OCI-LY7 (cell line): Measurements from ENCODE around the gene TAS2R31. TPM values are rescaled to one million over a fixed set of nuclear protein-coding genes. Genes with fewer than 3 reads are reported as not detected.
"Not testable (repeated sequence)": the region's sequence is repeated elsewhere in the genome, so short reads cannot be mapped to it uniquely, and the experiment has no call there.

Experiments
- BruUV-seq: library from RNA; stranded (reverse); fragments of 400-500 nt; replicated peaks from 2 replicates; lab custom pipeline; 2021; lab: Mats Ljungman, UMichigan
- CTCF ChIA-PET: fragments of 300-600 bp; sonication (Branson Sonifier 250); formaldehyde crosslinking; loops from one replicate; lab custom pipeline; 2022; ENCODE audit warnings: antibody characterized with exemption; ENCODE audit not compliant: unreplicated experiment; lab: Charles Lee
- POLR2A ChIA-PET: fragments of 300-600 bp; sonication (Branson Sonifier 250); formaldehyde crosslinking; loops from one replicate; lab custom pipeline; 2022; ENCODE audit warnings: antibody characterized with exemption; lab: Charles Lee
- DNase-seq: peaks from one replicate; pipeline ENCODE4 v3.0.0-alpha.2; 2015; ENCODE audit warnings: low spot score
- H2AFZ ChIP-seq: fragments of 200-600 bp; sonication (generic), shearing (Covaris generic); 2 replicates; pipeline ENCODE4 v1.6.1; 2014; ENCODE audit warnings: mild to moderate bottlenecking, antibody characterized with exemption, low read length, moderate library complexity
- H3K27ac ChIP-seq: fragments of 200-600 bp; sonication (generic); 2 replicates; pipeline ENCODE4 v1.5.1; 2014; ENCODE audit warnings: mixed run types, low read depth, mild to moderate bottlenecking, moderate library complexity, low read length, inconsistent platforms; ENCODE audit not compliant: poor library complexity, severe bottlenecking
- H3K36me3 ChIP-seq: fragments of 200-600 bp; sonication (generic); 2 replicates; pipeline ENCODE4 v1.6.1; 2014; ENCODE audit warnings: mild to moderate bottlenecking, antibody characterized with exemption, low read length, moderate library complexity, mixed read lengths; ENCODE audit not compliant: insufficient read depth
- H3K4me1 ChIP-seq: fragments of 200-600 bp; sonication (generic); 2 replicates; pipeline ENCODE4 v1.5.1; 2014; ENCODE audit warnings: mild to moderate bottlenecking, low read length; ENCODE audit not compliant: insufficient read depth, poor library complexity, severe bottlenecking
- H3K4me2 ChIP-seq: fragments of 200-600 bp; sonication (generic); 2 replicates; pipeline ENCODE4 v1.6.1; 2014; ENCODE audit warnings: mild to moderate bottlenecking, low read length
- H3K4me3 ChIP-seq: fragments of 200-600 bp; sonication (generic); 2 replicates; pipeline ENCODE4 v1.5.1; 2014; ENCODE audit warnings: mild to moderate bottlenecking, low read depth, low read length; ENCODE audit not compliant: poor library complexity, severe bottlenecking
- H3K79me2 ChIP-seq: fragments of 200-600 bp; sonication (generic); 2 replicates; pipeline ENCODE4 v1.6.1; 2016; ENCODE audit warnings: low read depth, mild to moderate bottlenecking, low read length, moderate library complexity, mixed read lengths; ENCODE audit not compliant: insufficient read depth
- H3K9me2 ChIP-seq: fragments of 200-600 bp; sonication (generic); 2 replicates; pipeline ENCODE4 v1.6.1; 2016; ENCODE audit warnings: mild to moderate bottlenecking, low read length, mixed read lengths; ENCODE audit not compliant: insufficient read depth
- H3K9me3 ChIP-seq: fragments of 200-600 bp; sonication (generic); 2 replicates; pipeline ENCODE4 v1.6.1; 2014; ENCODE audit warnings: mild to moderate bottlenecking, mixed run types, low read length, mixed read lengths
- H4K20me1 ChIP-seq: fragments of 200-600 bp; sonication (generic); 2 replicates; pipeline ENCODE4 v1.6.1; 2014; ENCODE audit warnings: mild to moderate bottlenecking, antibody characterized with exemption, low read length, moderate library complexity, mixed read lengths; ENCODE audit not compliant: insufficient read depth
- EZH2phosphoT487 ChIP-seq: fragments of 200-600 bp; sonication (generic); IDR thresholded peaks from 2 replicates; pipeline ENCODE4 v1.6.1; 2018; ENCODE audit warnings: low read depth, borderline replicate concordance, mild to moderate bottlenecking, mixed run types, antibody characterized with exemption, low read length, moderate library complexity, mixed read lengths
- intact Hi-C: fragments of 100-400 bp; cut with micrococcal nuclease; formaldehyde crosslinking; loops from one replicate; pipeline ENCODE4 v1.10.0; 2022; ENCODE audit not compliant: unreplicated experiment
- total RNA-seq, 2 experiments: library from RNA; depleted of rRNA in 1 of 2; stranded (reverse); fragments of >200 nt in 1 of 2; shearing (Covaris generic) in 1 of 2; gene quantifications; 2 replicates each; pipeline ENCODE4 v1.2.3, GENCODE V29; 2014 to 2022
- TF ChIP-seq, protein P1 (sequence below): fragments of 200-600 bp; sonication (generic); conservative IDR thresholded peaks from 2 replicates; pipeline ENCODE4 v1.5.1; 2014; ENCODE audit warnings: mild to moderate bottlenecking, antibody characterized with exemption, low read length, moderate library complexity, mixed read lengths

TAS2R31 gene
- total RNA-seq, 2 experiments from 2014 or later, result 2.2 to 4.3 TPM

GRCh38 chr12:11059041-11059440 lies 27.8 kb upstream of the TAS2R31 start:
- DNase-seq, result no peak
- H3K79me2 ChIP-seq, result no peaks in the 10 kb centered on the region
- no peaks in the 10 kb centered on the region for H3K4me1 ChIP-seq
- H3K4me3 ChIP-seq, result no peak overlapping the region
- H3K27ac ChIP-seq, result no peak overlapping the region
- CTCF ChIA-PET, result no interaction called here
- H3K36me3 ChIP-seq, result no peaks in the 10 kb centered on the region
- H3K4me2 ChIP-seq, result no peak overlapping the region
- no peak overlapping the region for H2AFZ ChIP-seq
- intact Hi-C loops, result no loop called here
- H3K9me2 ChIP-seq, result no peaks in the 10 kb centered on the region
- no peaks in the 10 kb centered on the region for H3K9me3 ChIP-seq
- BruUV-seq, result no TSS peak
- POLR2A ChIA-PET, result no interaction called here
- no peaks in the 10 kb centered on the region for H4K20me1 ChIP-seq
- TF ChIP-seq, protein P1, sequence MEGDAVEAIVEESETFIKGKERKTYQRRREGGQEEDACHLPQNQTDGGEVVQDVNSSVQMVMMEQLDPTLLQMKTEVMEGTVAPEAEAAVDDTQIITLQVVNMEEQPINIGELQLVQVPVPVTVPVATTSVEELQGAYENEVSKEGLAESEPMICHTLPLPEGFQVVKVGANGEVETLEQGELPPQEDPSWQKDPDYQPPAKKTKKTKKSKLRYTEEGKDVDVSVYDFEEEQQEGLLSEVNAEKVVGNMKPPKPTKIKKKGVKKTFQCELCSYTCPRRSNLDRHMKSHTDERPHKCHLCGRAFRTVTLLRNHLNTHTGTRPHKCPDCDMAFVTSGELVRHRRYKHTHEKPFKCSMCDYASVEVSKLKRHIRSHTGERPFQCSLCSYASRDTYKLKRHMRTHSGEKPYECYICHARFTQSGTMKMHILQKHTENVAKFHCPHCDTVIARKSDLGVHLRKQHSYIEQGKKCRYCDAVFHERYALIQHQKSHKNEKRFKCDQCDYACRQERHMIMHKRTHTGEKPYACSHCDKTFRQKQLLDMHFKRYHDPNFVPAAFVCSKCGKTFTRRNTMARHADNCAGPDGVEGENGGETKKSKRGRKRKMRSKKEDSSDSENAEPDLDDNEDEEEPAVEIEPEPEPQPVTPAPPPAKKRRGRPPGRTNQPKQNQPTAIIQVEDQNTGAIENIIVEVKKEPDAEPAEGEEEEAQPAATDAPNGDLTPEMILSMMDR, result no peak
- TF ChIP-seq EZH2phosphoT487, result no peak

- no peaks in the 10 kb centered on the region for H3K79me2 ChIP-seq
- intact Hi-C loops, result no loop called here
- ChIA-PET POLR2A (no interaction called here), CTCF (no interaction called here)
- H4K20me1 ChIP-seq, result no peaks in the 10 kb centered on the region
- 0 out of 2 replicates have a peak, but pooled peaks cover 4% of the 10 kb centered on the region for H3K9me3 ChIP-seq
- no peak overlapping the region for H2AFZ ChIP-seq
- H3K4me3 ChIP-seq, result no peak overlapping the region
- H3K4me1 ChIP-seq, result no peaks in the 10 kb centered on the region
- TF ChIP-seq, protein P1, result no peak
- TF ChIP-seq EZH2phosphoT487, result no peak
- H3K9me2 ChIP-seq, result no peaks in the 10 kb centered on the region
- H3K36me3 ChIP-seq, result no peaks in the 10 kb centered on the region
- no TSS peak for BruUV-seq
- no peak overlapping the region for H3K4me2 ChIP-seq
- no peak overlapping the region for H3K27ac ChIP-seq
- DNase-seq, result no peak
These were observed 24.1 kb upstream of the TAS2R31 start for GRCh38 chr12:11055306-11055705.

GRCh38 chr12:11049806-11050531 lies 18.8 kb upstream of the TAS2R31 start:
- H3K27ac ChIP-seq, H3K9me2 ChIP-seq, POLR2A ChIA-PET, intact Hi-C loops, H3K4me3 ChIP-seq, H3K79me2 ChIP-seq, H3K4me1 ChIP-seq, DNase-seq, H3K36me3 ChIP-seq, H3K9me3 ChIP-seq, CTCF ChIA-PET, H2AFZ ChIP-seq, H3K4me2 ChIP-seq, H4K20me1 ChIP-seq, BruUV-seq: not testable (repeated sequence)

- intact Hi-C loops, H3K79me2 ChIP-seq, H3K36me3 ChIP-seq, BruUV-seq, H3K9me2 ChIP-seq, CTCF ChIA-PET, POLR2A ChIA-PET, DNase-seq, H4K20me1 ChIP-seq, H3K4me3 ChIP-seq, H2AFZ ChIP-seq, H3K4me2 ChIP-seq, H3K27ac ChIP-seq, H3K9me3 ChIP-seq, H3K4me1 ChIP-seq: not testable (repeated sequence)
These were observed 10.2 kb upstream of the TAS2R31 start for GRCh38 chr12:11041366-11041765.
